Left lobe of liver (tissue), 2 donors: Measurements from ENCODE around the gene KCNQ4. TPM values are rescaled to one million over a fixed set of nuclear protein-coding genes. Genes with fewer than 3 reads are reported as not detected.

Experiments
- ATAC-seq: fragments of 200-7000 bp; cut with Tn5 transposase; one replicate; pipeline ENCODE4 v1.9.1; 2020; ENCODE audit warnings: mild to moderate bottlenecking, moderate library complexity
- DNase-seq: peaks from one replicate; pipeline ENCODE4 v3.0.0-alpha.2; 2020; ENCODE audit warnings: low spot score
- total RNA-seq: library from RNA; stranded (reverse); gene quantifications from one replicate; pipeline ENCODE4 v1.2.1, GENCODE V29; 2021
- donor health status: DM: no; HTN: no; CAD: no; lungs with moderate emphysema.
- donor health status: DM: no; HTN: yes; CAD: no.

Gene KCNQ4
- total RNA-seq, 1 donor from 2014 or later, result 0.20 TPM

- DNase-seq, result no peak
Measured at GRCh38 chr1:40838045-40838979, 54.7 kb downstream of the KCNQ4 start.

GRCh38 chr1:40838980-40839942 lies 55.7 kb downstream of the KCNQ4 start:
- no peak for ATAC-seq
- no peak for DNase-seq

More at GRCh38 chr1:40838045-40838979, 54.7 kb downstream of the KCNQ4 start:
- ATAC-seq, result no peak

GRCh38 chr1:40839943-40840335 lies 56.4 kb downstream of the KCNQ4 start:
- no peak for ATAC-seq
- no peak for DNase-seq

- peak; percentile 23 for ATAC-seq
- no peak for DNase-seq
Measured at GRCh38 chr1:40840526-40841323, 57.1 kb downstream of the KCNQ4 start.

GRCh38 chr1:40841602-40842001 lies 58.0 kb downstream of the KCNQ4 start:
- DNase-seq, result no peak

GRCh38 chr1:40842207-40842606 lies 58.6 kb downstream of the KCNQ4 start:
- DNase-seq (no peak), ATAC-seq (no peak)

More at GRCh38 chr1:40841602-40842001, 58.0 kb downstream of the KCNQ4 start:
- no peak for ATAC-seq

- DNase-seq (no peak), ATAC-seq (no peak)
Measured at GRCh38 chr1:40842691-40843090, 59.1 kb downstream of the KCNQ4 start.

- DNase-seq (no peak), ATAC-seq (no peak)
Measured at GRCh38 chr1:40844079-40844478, 60.5 kb downstream of the KCNQ4 start.

GRCh38 chr1:40844887-40845878 lies 61.6 kb downstream of the KCNQ4 start:
- DNase-seq, result no peak
- no peak for ATAC-seq

GRCh38 chr1:40845895-40846294 lies 62.3 kb downstream of the KCNQ4 start:
- ATAC-seq (no peak), DNase-seq (no peak)

- ATAC-seq (no peak), DNase-seq (no peak)
Measured at GRCh38 chr1:40847023-40847745, 63.6 kb downstream of the KCNQ4 start.

GRCh38 chr1:40848530-40849189 lies 65.1 kb downstream of the KCNQ4 start:
- peak; percentile 96 for ATAC-seq

GRCh38 chr1:40849801-40850592 lies 66.4 kb downstream of the KCNQ4 start:
- peak; percentile 74 for DNase-seq
- ATAC-seq, result peak; percentile 88

More at GRCh38 chr1:40848530-40849189, 65.1 kb downstream of the KCNQ4 start:
- DNase-seq, result peak; percentile 78

- no peak for ATAC-seq
- DNase-seq, result no peak
Measured at GRCh38 chr1:40851643-40852042, 68.1 kb downstream of the KCNQ4 start.

- DNase-seq, result no peak
- ATAC-seq, result no peak
Measured at GRCh38 chr1:40853113-40853884, 69.7 kb downstream of the KCNQ4 start.

- DNase-seq (no peak), ATAC-seq (no peak)
Measured at GRCh38 chr1:40853885-40854170, 70.2 kb downstream of the KCNQ4 start.

GRCh38 chr1:40855513-40855912 lies 71.9 kb downstream of the KCNQ4 start:
- no peak for DNase-seq
- ATAC-seq, result no peak
